ENCODE data around the gene RPP30. TPM values are rescaled to one million over a fixed set of nuclear protein-coding genes. Genes with fewer than 3 reads are reported as not detected.

The RPP30 gene
- total and polyA plus RNA-seq, 9 of the 15 experiments (the other 6 are each of a cell fraction or from before 2014, with no cell fraction given) = 37.3 to 170 (median 69.1) TPM

DNA sequence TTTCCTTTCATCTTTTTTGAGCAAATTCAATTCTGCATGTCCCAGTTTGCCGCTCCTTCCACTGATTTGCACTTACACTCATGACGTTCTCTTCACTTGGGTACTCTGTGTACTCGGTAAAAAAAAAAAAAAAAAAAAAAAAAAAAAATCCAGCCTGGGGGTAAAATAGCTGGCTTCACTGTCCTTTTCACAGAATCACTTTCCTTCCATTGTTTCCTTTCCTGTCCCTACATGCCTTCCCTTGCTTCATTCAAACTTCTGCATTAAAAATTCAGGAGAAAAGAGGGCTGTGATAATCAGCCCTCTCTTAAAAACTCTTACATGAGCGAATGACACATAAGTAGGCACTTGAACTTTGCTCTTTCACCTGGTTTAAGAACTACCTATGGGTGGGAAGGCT, 40.4 kb downstream of the RPP30 start:
- H3K4me1 ChIP-seq (replicated peaks in 1 of 2; ENCODE audit: control insufficient read depth in 2 of 2, insufficient read depth in 2 of 2, low read length in 2 of 2) = no peaks in the 10 kb centered on the region; a peak in 1 of 5 replicates
- H2AFZ ChIP-seq (ENCODE audit: low read depth, low read length) = no peak overlapping the region
- 55% methylated on average over 1 of the region's 4 CpGs for WGBS (ENCODE audit: insufficient coverage, low coverage, missing lambda C conversion rate)
- in situ Hi-C loops (cut with MboI) = loop anchor here (25.0 kb wide), 1 partner anchor 1000 kb away; the partner anchor contains the start of genes BTAF1 and FGFBP3
- H3K4me3 ChIP-seq = no peak overlapping the region
- FAIRE-seq = no peak
- intact Hi-C loops (cut with micrococcal nuclease) = no loop called here
- H3K27me3 ChIP-seq (ENCODE audit: control insufficient read depth in 2 of 2, insufficient read depth in 2 of 2, low read length in 2 of 2) = peaks cover 4 to 5% of the 10 kb centered on the region in 2 experiments; a peak in 2 of 5 replicates
- H3K9me3 ChIP-seq (replicated peaks; ENCODE audit: control insufficient read depth, insufficient read depth, low read depth, low read length) = no peaks in the 10 kb centered on the region
- no peak overlapping the region for H3K4me2 ChIP-seq (ENCODE audit: insufficient read depth, low read length)
- POLR2A ChIA-PET = interaction anchor here (0.8 to 1.2 kb wide), 3 partner anchors 10 to 744 kb away, joined by 3 to 4 read pairs (median 3); no protein-coding TSS in a partner anchor
- H3K9ac ChIP-seq (ENCODE audit: insufficient read depth in 1 of 2, low read depth in 2 of 2, low read length in 2 of 2) = no peak overlapping the region
- no peak for ATAC-seq
- no peaks in the 10 kb centered on the region for H4K20me1 ChIP-seq (replicated peaks; ENCODE audit: control insufficient read depth, insufficient read depth, low read length)
- no peaks in the 10 kb centered on the region for H3K79me2 ChIP-seq (ENCODE audit: control insufficient read depth, insufficient read depth, low read length)
- H3K27ac ChIP-seq (ENCODE audit: extremely low read depth, low read depth, low read length) = no peak overlapping the region
- TF ChIP-seq, protein P1, sequence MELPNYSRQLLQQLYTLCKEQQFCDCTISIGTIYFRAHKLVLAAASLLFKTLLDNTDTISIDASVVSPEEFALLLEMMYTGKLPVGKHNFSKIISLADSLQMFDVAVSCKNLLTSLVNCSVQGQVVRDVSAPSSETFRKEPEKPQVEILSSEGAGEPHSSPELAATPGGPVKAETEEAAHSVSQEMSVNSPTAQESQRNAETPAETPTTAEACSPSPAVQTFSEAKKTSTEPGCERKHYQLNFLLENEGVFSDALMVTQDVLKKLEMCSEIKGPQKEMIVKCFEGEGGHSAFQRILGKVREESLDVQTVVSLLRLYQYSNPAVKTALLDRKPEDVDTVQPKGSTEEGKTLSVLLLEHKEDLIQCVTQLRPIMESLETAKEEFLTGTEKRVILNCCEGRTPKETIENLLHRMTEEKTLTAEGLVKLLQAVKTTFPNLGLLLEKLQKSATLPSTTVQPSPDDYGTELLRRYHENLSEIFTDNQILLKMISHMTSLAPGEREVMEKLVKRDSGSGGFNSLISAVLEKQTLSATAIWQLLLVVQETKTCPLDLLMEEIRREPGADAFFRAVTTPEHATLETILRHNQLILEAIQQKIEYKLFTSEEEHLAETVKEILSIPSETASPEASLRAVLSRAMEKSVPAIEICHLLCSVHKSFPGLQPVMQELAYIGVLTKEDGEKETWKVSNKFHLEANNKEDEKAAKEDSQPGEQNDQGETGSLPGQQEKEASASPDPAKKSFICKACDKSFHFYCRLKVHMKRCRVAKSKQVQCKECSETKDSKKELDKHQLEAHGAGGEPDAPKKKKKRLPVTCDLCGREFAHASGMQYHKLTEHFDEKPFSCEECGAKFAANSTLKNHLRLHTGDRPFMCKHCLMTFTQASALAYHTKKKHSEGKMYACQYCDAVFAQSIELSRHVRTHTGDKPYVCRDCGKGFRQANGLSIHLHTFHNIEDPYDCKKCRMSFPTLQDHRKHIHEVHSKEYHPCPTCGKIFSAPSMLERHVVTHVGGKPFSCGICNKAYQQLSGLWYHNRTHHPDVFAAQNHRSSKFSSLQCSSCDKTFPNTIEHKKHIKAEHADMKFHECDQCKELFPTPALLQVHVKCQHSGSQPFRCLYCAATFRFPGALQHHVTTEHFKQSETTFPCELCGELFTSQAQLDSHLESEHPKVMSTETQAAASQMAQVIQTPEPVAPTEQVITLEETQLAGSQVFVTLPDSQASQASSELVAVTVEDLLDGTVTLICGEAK (IDR thresholded peaks at IDR 0.05) = no peak
- TF ChIP-seq, protein P1 (CRISPR knock-in tag; IDR thresholded peaks at IDR 0.05) = no peak
- TF ChIP-seq GABPB2 (CRISPR knock-in tag; conservative IDR thresholded peaks at IDR 0.05) (no peak), SMAD1 (IDR thresholded peaks at IDR 0.05; ENCODE audit: low read depth, low read length, partially characterized antibody) (no peak), HMGN3 (IDR thresholded peaks at IDR 0.05; ENCODE audit: borderline replicate concordance, extremely low read depth, insufficient read length, low read depth, low read length) (no peak), OTX1 (CRISPR knock-in tag; IDR thresholded peaks at IDR 0.05) (no peak)
- TF ChIP-seq, protein P2, sequence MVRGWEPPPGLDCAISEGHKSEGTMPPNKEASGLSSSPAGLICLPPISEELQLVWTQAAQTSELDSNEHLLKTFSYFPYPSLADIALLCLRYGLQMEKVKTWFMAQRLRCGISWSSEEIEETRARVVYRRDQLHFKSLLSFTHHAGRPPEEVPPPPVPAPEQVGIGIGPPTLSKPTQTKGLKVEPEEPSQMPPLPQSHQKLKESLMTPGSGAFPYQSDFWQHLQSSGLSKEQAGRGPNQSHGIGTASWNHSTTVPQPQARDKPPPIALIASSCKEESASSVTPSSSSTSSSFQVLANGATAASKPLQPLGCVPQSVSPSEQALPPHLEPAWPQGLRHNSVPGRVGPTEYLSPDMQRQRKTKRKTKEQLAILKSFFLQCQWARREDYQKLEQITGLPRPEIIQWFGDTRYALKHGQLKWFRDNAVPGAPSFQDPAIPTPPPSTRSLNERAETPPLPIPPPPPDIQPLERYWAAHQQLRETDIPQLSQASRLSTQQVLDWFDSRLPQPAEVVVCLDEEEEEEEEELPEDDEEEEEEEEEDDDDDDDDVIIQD (CRISPR knock-in tag; IDR thresholded peaks at IDR 0.05) = no peak
- no peaks in the 10 kb centered on the region for H3K9me1 ChIP-seq (ENCODE audit: control insufficient read depth, insufficient read depth, low read length)
- BruUV-seq (replicated peaks) = no TSS peak
- H3K36me3 ChIP-seq (ENCODE audit: control insufficient read depth, insufficient read depth, low read length) = no peaks in the 10 kb centered on the region
- CTCF ChIA-PET (ENCODE audit: low intra/inter-chr PET ratio) = interaction anchor here (0.9 kb wide), 1 partner anchor 95 kb away, joined by 3 read pairs; no protein-coding TSS in a partner anchor
- no peak for DNase-seq (ENCODE audit: extremely low read depth in 1 of 4, low spot score in 3 of 4)

All from K562 (cell line).